Activated naive CD4-positive, alpha-beta T cell treated with anti-CD3 and anti-CD28 coated beads, Interleukin-2, amount 50 U/mL, for 72 hours (primary cell): ENCODE data around the gene ANKFY1. TPM values are rescaled to one million over a fixed set of nuclear protein-coding genes. Genes with fewer than 3 reads are reported as not detected.
"Not testable (repeated sequence)": the region's sequence is repeated elsewhere in the genome, so short reads cannot be mapped to it uniquely, and the experiment has no call there.

Experiments
- ATAC-seq, 2 donors: fragments of 150-1000 bp; cut with Tn5 transposase; 2 replicates each; pipeline ENCODE4 v1.10.0; 2021; ENCODE audit warnings: mild to moderate bottlenecking in 2 of 2, moderate library complexity in 2 of 2
- DNase-seq, 2 donors: peaks; one replicate each; pipeline ENCODE4 v3.0.0; 2021 to 2022; ENCODE audit warnings: low spot score in 2 of 2
- H3K27ac Mint-ChIP-seq, 2 donors: one replicate each; pipeline ENCODE4 v1.8.0; 2022; ENCODE audit warnings: mild to moderate bottlenecking in 2 of 2, mixed read lengths in 2 of 2
- H3K36me3 Mint-ChIP-seq, 2 donors: one replicate each; pipeline ENCODE4 v1.8.0; 2022; ENCODE audit warnings: mixed read lengths in 2 of 2
- H3K9me3 Mint-ChIP-seq, 2 donors: one replicate each; pipeline ENCODE4 v1.8.0; 2022; ENCODE audit warnings: mixed read lengths in 2 of 2
- total RNA-seq, 2 donors: library from RNA; stranded (reverse); gene quantifications; one replicate each; pipeline ENCODE4 v1.2.3, GENCODE V29; 2022

Gene ANKFY1
- total RNA-seq, 2 donors from 2014 or later = 52.8 to 54.0 TPM

GRCh38 chr17:4205917-4206316 lies 57.9 kb downstream of the ANKFY1 start:
- Mint-ChIP-seq H3K9me3 (no peaks in the 10 kb centered on the region), H3K27ac (no peak overlapping the region), H3K36me3 (peaks cover 16 to 36% of the 10 kb centered on the region in 2 donors)
- no peak for ATAC-seq
- DNase-seq = no peak

GRCh38 chr17:4204710-4205173 lies 59.0 kb downstream of the ANKFY1 start:
- Mint-ChIP-seq H3K36me3 (peaks cover 15 to 34% of the 10 kb centered on the region in 2 donors), H3K27ac (peak overlapping the region in 1 of 2 donors; percentile 66)
- ATAC-seq = peak in 1 of 2 donors; percentile 33

GRCh38 chr17:4204190-4204589 lies 59.6 kb downstream of the ANKFY1 start:
- Mint-ChIP-seq H3K27ac (peak overlapping the region in 1 of 2 donors; percentile 50), H3K9me3 (no peaks in the 10 kb centered on the region), H3K36me3 (peaks cover 12 to 29% of the 10 kb centered on the region in 2 donors)
- DNase-seq = no peak
- ATAC-seq = no peak

More at GRCh38 chr17:4204710-4205173, 59.0 kb downstream of the ANKFY1 start:
- no peak for DNase-seq
- no peaks in the 10 kb centered on the region for H3K9me3 Mint-ChIP-seq

GRCh38 chr17:4201226-4201625 lies 62.6 kb downstream of the ANKFY1 start:
- peaks cover 0 to 9% of the 10 kb centered on the region in 2 donors for H3K36me3 Mint-ChIP-seq
- H3K27ac Mint-ChIP-seq = no peak overlapping the region
- no peak for ATAC-seq
- no peaks in the 10 kb centered on the region for H3K9me3 Mint-ChIP-seq
- no peak for DNase-seq

GRCh38 chr17:4199818-4200402 lies 63.9 kb downstream of the ANKFY1 start:
- Mint-ChIP-seq H3K36me3 (peaks cover 4 to 5% of the 10 kb centered on the region in 2 donors), H3K27ac (no peak overlapping the region), H3K9me3 (no peaks in the 10 kb centered on the region)
- DNase-seq (peak in 1 of 2 donors; percentile 49), ATAC-seq (peak; percentile 47 to 60)

- no peaks in the 10 kb centered on the region for H3K9me3 Mint-ChIP-seq
- no peak for DNase-seq
- no peak overlapping the region for H3K27ac Mint-ChIP-seq
- no peak for ATAC-seq
- peaks cover 2 to 4% of the 10 kb centered on the region in 2 donors for H3K36me3 Mint-ChIP-seq
Observed at GRCh38 chr17:4198995-4199394, 64.8 kb downstream of the ANKFY1 start.

GRCh38 chr17:4195306-4195705 lies 68.5 kb downstream of the ANKFY1 start:
- no peaks in the 10 kb centered on the region for H3K9me3 Mint-ChIP-seq
- DNase-seq = no peak
- H3K27ac Mint-ChIP-seq = peak overlapping the region; percentile 11 to 65
- peaks cover 0 to 4% of the 10 kb centered on the region in 2 donors for H3K36me3 Mint-ChIP-seq
- ATAC-seq = no peak

- no peaks in the 10 kb centered on the region for H3K9me3 Mint-ChIP-seq
- ATAC-seq (no peak), DNase-seq (no peak)
- peaks cover 0 to 4% of the 10 kb centered on the region in 2 donors for H3K36me3 Mint-ChIP-seq
- no peak overlapping the region for H3K27ac Mint-ChIP-seq
Observed at GRCh38 chr17:4194796-4195195, 69.0 kb downstream of the ANKFY1 start.

GRCh38 chr17:4190791-4191190 lies 73.0 kb downstream of the ANKFY1 start:
- ATAC-seq, H3K36me3 Mint-ChIP-seq: not testable (repeated sequence)

GRCh38 chr17:4189280-4189679 lies 74.5 kb downstream of the ANKFY1 start:
- H3K27ac Mint-ChIP-seq = peak overlapping the region; percentile 52 to 84
- no peak for ATAC-seq
- H3K9me3 Mint-ChIP-seq = no peaks in the 10 kb centered on the region
- peaks cover 0 to 8% of the 10 kb centered on the region in 2 donors for H3K36me3 Mint-ChIP-seq
- DNase-seq = no peak

More at GRCh38 chr17:4190791-4191190, 73.0 kb downstream of the ANKFY1 start:
- H3K9me3 Mint-ChIP-seq, H3K27ac Mint-ChIP-seq, DNase-seq: not testable (repeated sequence)

- Mint-ChIP-seq H3K27ac (peak overlapping the region in 1 of 2 donors; percentile 50), H3K9me3 (no peaks in the 10 kb centered on the region), H3K36me3 (peaks cover 10 to 20% of the 10 kb centered on the region in 2 donors)
- no peak for ATAC-seq
- DNase-seq = no peak
Observed at GRCh38 chr17:4188076-4188475, 75.7 kb downstream of the ANKFY1 start.

- Mint-ChIP-seq H3K36me3 (peaks cover 10 to 22% of the 10 kb centered on the region in 2 donors), H3K27ac (peak overlapping the region in 1 of 2 donors; percentile 50), H3K9me3 (no peaks in the 10 kb centered on the region)
- DNase-seq = no peak
- no peak for ATAC-seq
Observed at GRCh38 chr17:4187076-4187475, 76.7 kb downstream of the ANKFY1 start.

- Mint-ChIP-seq H3K36me3 (peaks cover 10 to 22% of the 10 kb centered on the region in 2 donors), H3K27ac (no peak overlapping the region), H3K9me3 (no peaks in the 10 kb centered on the region)
- no peak for ATAC-seq
- DNase-seq = no peak
Observed at GRCh38 chr17:4186357-4186881, 77.4 kb downstream of the ANKFY1 start.

GRCh38 chr17:4185656-4186055 lies 78.1 kb downstream of the ANKFY1 start:
- Mint-ChIP-seq H3K9me3 (no peaks in the 10 kb centered on the region), H3K36me3 (peaks cover 10 to 22% of the 10 kb centered on the region in 2 donors), H3K27ac (peak overlapping the region in 1 of 2 donors; percentile 14)
- no peak for DNase-seq
- ATAC-seq = no peak

GRCh38 chr17:4184811-4185210 lies 79.0 kb downstream of the ANKFY1 start:
- ATAC-seq (no peak), DNase-seq (no peak)
- no peak overlapping the region for H3K27ac Mint-ChIP-seq
- peaks cover 10 to 23% of the 10 kb centered on the region in 2 donors for H3K36me3 Mint-ChIP-seq
- H3K9me3 Mint-ChIP-seq = no peaks in the 10 kb centered on the region

- no peak for ATAC-seq
- H3K9me3 Mint-ChIP-seq = no peaks in the 10 kb centered on the region
- DNase-seq = no peak
- peaks cover 22 to 48% of the 10 kb centered on the region in 2 donors for H3K36me3 Mint-ChIP-seq
- H3K27ac Mint-ChIP-seq = peak overlapping the region; percentile 27 to 50
Observed at GRCh38 chr17:4182043-4182442, 81.7 kb downstream of the ANKFY1 start.

- Mint-ChIP-seq H3K27ac (no peak overlapping the region), H3K36me3 (peaks cover 22 to 42% of the 10 kb centered on the region in 2 donors), H3K9me3 (no peaks in the 10 kb centered on the region)
- DNase-seq (no peak), ATAC-seq (no peak)
Observed at GRCh38 chr17:4180791-4181190, 83.0 kb downstream of the ANKFY1 start.

- H3K36me3 Mint-ChIP-seq = peaks cover 22 to 46% of the 10 kb centered on the region in 2 donors
- no peaks in the 10 kb centered on the region for H3K9me3 Mint-ChIP-seq
- peak overlapping the region in 1 of 2 donors; percentile 25 for H3K27ac Mint-ChIP-seq
- no peak for ATAC-seq
- DNase-seq = no peak
Observed at GRCh38 chr17:4179071-4179470, 84.7 kb downstream of the ANKFY1 start.
